ENCODE results near the gene MIOX. TPM values are rescaled to one million over a fixed set of nuclear protein-coding genes. Genes with fewer than 3 reads are reported as not detected.

The MIOX gene
- total RNA-seq, 1 experiment from 2014 or later = 0.39 TPM

DNA sequence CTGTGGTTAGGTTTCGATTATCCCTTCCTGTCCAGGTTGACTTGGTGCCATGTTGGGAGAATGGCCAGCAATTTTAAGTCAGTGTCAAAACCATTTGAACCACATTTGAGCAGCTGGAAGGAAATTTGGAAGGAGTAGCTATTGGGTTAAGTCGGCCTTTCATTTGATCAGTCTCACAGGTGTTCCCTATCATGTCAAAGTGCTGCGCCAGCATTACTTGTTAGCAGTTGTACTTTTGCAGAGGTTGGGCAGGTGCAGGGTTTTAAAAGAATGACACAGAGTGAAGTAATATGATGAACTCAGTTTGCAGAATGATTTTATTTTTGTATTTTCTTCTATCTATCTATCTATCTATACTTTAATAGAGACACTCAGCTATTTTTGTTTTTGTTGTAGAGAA is 49.6 kb downstream of the MIOX start:
- Histone ChIP-seq H2AFZ (ENCODE audit: low read depth, low read length, poor library complexity, severe bottlenecking) (no peak overlapping the region), H3K27me3 (ENCODE audit: insufficient read depth, low read length) (no peaks in the 10 kb centered on the region), H3K4me1 (ENCODE audit: control insufficient read depth in 1 of 2, insufficient read depth in 2 of 2, low read length in 2 of 2) (peaks cover 3 to 37% of the 10 kb centered on the region in 2 experiments; a peak in 3 of 4 replicates), H4K20me1 (ENCODE audit: insufficient read depth) (no peaks in the 10 kb centered on the region), H3K4me3 (replicated peaks in 1 of 2; ENCODE audit: low read depth in 1 of 2, low read length in 2 of 2) (no peak overlapping the region), H3K4me2 (ENCODE audit: low read length) (no peak overlapping the region), H3K36me3 (ENCODE audit: control insufficient read depth in 1 of 2, insufficient read depth in 2 of 2, low read length in 2 of 2) (no peaks in the 10 kb centered on the region), H3K79me2 (ENCODE audit: insufficient read depth, low read length) (no peaks in the 10 kb centered on the region), H3K27ac (ENCODE audit: low read depth, low read length) (no peak overlapping the region), H3K9me2 (ENCODE audit: insufficient read depth) (no peaks in the 10 kb centered on the region), H3K9me3 (ENCODE audit: control insufficient read depth in 1 of 2, insufficient read depth in 1 of 2, low read depth in 1 of 2, low read length in 2 of 2) (no peaks in the 10 kb centered on the region), H3K9ac (ENCODE audit: low read length) (no peak overlapping the region)
- CTCF ChIA-PET = no interaction called here
- POLR2A ChIA-PET = interaction anchor here (0.9 to 2.3 kb wide), 2 partner anchors 9 kb away, joined by 4 to 7 read pairs; partner anchors contain the start of gene KLHDC7B
- intact Hi-C loops (cut with micrococcal nuclease) = no loop called here
- no TSS peak for BruUV-seq (replicated peaks)
- DNase-seq (ENCODE audit: low read depth, low spot score) (no peak), ATAC-seq (no peak)
- TF ChIP-seq EZH2 (IDR thresholded peaks at IDR 0.05) = no peak
- TF ChIP-seq POLR2A (IDR thresholded peaks at IDR 0.05; ENCODE audit: borderline replicate concordance, extremely low read depth, insufficient read depth, insufficient read length) = no peak
- TF ChIP-seq, protein P1, sequence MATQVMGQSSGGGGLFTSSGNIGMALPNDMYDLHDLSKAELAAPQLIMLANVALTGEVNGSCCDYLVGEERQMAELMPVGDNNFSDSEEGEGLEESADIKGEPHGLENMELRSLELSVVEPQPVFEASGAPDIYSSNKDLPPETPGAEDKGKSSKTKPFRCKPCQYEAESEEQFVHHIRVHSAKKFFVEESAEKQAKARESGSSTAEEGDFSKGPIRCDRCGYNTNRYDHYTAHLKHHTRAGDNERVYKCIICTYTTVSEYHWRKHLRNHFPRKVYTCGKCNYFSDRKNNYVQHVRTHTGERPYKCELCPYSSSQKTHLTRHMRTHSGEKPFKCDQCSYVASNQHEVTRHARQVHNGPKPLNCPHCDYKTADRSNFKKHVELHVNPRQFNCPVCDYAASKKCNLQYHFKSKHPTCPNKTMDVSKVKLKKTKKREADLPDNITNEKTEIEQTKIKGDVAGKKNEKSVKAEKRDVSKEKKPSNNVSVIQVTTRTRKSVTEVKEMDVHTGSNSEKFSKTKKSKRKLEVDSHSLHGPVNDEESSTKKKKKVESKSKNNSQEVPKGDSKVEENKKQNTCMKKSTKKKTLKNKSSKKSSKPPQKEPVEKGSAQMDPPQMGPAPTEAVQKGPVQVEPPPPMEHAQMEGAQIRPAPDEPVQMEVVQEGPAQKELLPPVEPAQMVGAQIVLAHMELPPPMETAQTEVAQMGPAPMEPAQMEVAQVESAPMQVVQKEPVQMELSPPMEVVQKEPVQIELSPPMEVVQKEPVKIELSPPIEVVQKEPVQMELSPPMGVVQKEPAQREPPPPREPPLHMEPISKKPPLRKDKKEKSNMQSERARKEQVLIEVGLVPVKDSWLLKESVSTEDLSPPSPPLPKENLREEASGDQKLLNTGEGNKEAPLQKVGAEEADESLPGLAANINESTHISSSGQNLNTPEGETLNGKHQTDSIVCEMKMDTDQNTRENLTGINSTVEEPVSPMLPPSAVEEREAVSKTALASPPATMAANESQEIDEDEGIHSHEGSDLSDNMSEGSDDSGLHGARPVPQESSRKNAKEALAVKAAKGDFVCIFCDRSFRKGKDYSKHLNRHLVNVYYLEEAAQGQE (IDR thresholded peaks at IDR 0.05; ENCODE audit: low read depth) = no peak
- TF ChIP-seq CEBPB (IDR thresholded peaks at IDR 0.05; ENCODE audit: low read depth) = no peak
- TF ChIP-seq, protein P2, sequence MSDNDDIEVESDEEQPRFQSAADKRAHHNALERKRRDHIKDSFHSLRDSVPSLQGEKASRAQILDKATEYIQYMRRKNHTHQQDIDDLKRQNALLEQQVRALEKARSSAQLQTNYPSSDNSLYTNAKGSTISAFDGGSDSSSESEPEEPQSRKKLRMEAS (IDR thresholded peaks at IDR 0.05) = no peak
- no peak for TF ChIP-seq ZFX (IDR thresholded peaks at IDR 0.05)
- TF ChIP-seq ZNF274 (IDR thresholded peaks at IDR 0.05; ENCODE audit: low read depth, low read length) = no peak
- TF ChIP-seq, protein P3, sequence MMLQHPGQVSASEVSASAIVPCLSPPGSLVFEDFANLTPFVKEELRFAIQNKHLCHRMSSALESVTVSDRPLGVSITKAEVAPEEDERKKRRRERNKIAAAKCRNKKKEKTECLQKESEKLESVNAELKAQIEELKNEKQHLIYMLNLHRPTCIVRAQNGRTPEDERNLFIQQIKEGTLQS (IDR thresholded peaks at IDR 0.05) = no peak
- no peak for TF ChIP-seq JUND (IDR thresholded peaks at IDR 0.05)
- TF ChIP-seq EZH2phosphoT487 (IDR thresholded peaks at IDR 0.05; ENCODE audit: borderline replicate concordance) = no peak
- no peak for TF ChIP-seq SRF (IDR thresholded peaks at IDR 0.05; ENCODE audit: low read depth)
- TF ChIP-seq EGR1 (IDR thresholded peaks at IDR 0.05; ENCODE audit: low read depth) = no peak
- no peak for TF ChIP-seq CBX3 (IDR thresholded peaks at IDR 0.05; ENCODE audit: low read depth)
- no peak for TF ChIP-seq RAD21 (IDR thresholded peaks at IDR 0.05; ENCODE audit: low read depth)
- no peak for TF ChIP-seq SIN3A (IDR thresholded peaks at IDR 0.05; ENCODE audit: low read depth)
- RAD21 ChIA-PET (ENCODE audit: low non-redundant PET in 1 of 2, low total read pairs in 2 of 2, uncharacterized antibody in 2 of 2, unreplicated experiment in 2 of 2) = no interaction called here
